Mucosa of descending colon (tissue), 3 donors: ENCODE measurements around the gene AADAT. TPM values are rescaled to one million over a fixed set of nuclear protein-coding genes. Genes with fewer than 3 reads are reported as not detected.
"Not testable (repeated sequence)": the region's sequence is repeated elsewhere in the genome, so short reads cannot be mapped to it uniquely, and the experiment has no call there.

Source experiments
- ATAC-seq: fragments of 200-7000 bp; cut with Tn5 transposase; one replicate; pipeline ENCODE4 v1.9.1; 2020; ENCODE audit warnings: mild to moderate bottlenecking, moderate library complexity
- DNase-seq, 3 donors: peaks; one replicate each; pipeline ENCODE4 v3.0.0-alpha.2; 2020
- H3K36me3 ChIP-seq: fragments of 200-600 bp; one replicate; pipeline ENCODE4 v1.8.0; 2021; ENCODE audit warnings: low read depth, mild to moderate bottlenecking
- H3K4me1 ChIP-seq: fragments of 200-600 bp; one replicate; pipeline ENCODE4 v1.8.0; 2021; ENCODE audit warnings: low read depth, mild to moderate bottlenecking
- H3K4me3 ChIP-seq: fragments of 200-600 bp; one replicate; pipeline ENCODE4 v1.8.0; 2021; ENCODE audit warnings: mild to moderate bottlenecking
- H3K9me3 ChIP-seq: fragments of 200-600 bp; one replicate; pipeline ENCODE4 v1.8.0; 2021; ENCODE audit warnings: mild to moderate bottlenecking
- intact Hi-C, 2 donors: fragments of 100-400 bp; cut with DNase I in 1 of 2; cut with micrococcal nuclease in 1 of 2; formaldehyde crosslinking; loops; one replicate each; pipeline versions ENCODE4 v1.11.0 to v1.11.1; 2022; cut with DNase I, micrococcal nuclease
- total RNA-seq, 3 donors: library from RNA; stranded (reverse); fragmentation: NEBNext Ultra II Directional in 2 of 3; extraction: Animal tissue kit (Norgen Biotek cat#: 25700) in 2 of 3; gene quantifications; one replicate each; pipeline versions ENCODE4 v1.2.1 to v1.2.4, GENCODE V29; 2021 to 2023
- TF ChIP-seq, protein P1 (sequence below): fragments of 200-600 bp; IDR thresholded peaks from one replicate; pipeline ENCODE4 v1.8.0; 2022; ENCODE audit warnings: antibody characterized with exemption, mild to moderate bottlenecking
- donor health status: DM: no; HTN: no; CAD: no; lungs with moderate emphysema.
- donor health status: DM: no; HTN: no; CAD: no.
- donor health status: DM: no; HTN: yes; CAD: no.

AADAT gene
- total RNA-seq, 3 donors from 2014 or later: 3.2 to 5.5 (median 4.9) TPM

DNA sequence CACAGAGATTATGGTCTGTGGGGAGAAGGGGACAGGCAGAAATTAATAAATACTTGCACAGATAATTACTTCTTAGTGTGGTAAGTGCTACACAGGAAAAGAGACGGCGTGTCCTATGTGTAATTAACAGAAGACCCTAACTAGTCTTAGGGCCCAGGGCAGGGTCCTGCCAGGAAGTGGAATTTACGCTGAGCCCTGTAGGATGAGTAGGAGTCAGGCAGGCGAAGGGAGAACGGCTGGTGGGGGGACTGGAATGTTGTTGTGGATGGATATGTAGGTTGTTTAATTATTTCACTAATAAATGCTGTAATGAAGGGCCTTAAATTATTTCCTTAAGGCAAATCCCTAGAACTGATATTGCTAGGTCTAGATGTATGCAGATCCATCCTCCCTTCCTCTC lies 36.8 kb downstream of the AADAT start:
- intact Hi-C loops: no loop called here
- DNase-seq (no peak), ATAC-seq (no peak)
- H3K4me3 ChIP-seq: no peak overlapping the region
- no peaks in the 10 kb centered on the region for H3K4me1 ChIP-seq
- H3K36me3 ChIP-seq: no peaks in the 10 kb centered on the region
- TF ChIP-seq, protein P1, sequence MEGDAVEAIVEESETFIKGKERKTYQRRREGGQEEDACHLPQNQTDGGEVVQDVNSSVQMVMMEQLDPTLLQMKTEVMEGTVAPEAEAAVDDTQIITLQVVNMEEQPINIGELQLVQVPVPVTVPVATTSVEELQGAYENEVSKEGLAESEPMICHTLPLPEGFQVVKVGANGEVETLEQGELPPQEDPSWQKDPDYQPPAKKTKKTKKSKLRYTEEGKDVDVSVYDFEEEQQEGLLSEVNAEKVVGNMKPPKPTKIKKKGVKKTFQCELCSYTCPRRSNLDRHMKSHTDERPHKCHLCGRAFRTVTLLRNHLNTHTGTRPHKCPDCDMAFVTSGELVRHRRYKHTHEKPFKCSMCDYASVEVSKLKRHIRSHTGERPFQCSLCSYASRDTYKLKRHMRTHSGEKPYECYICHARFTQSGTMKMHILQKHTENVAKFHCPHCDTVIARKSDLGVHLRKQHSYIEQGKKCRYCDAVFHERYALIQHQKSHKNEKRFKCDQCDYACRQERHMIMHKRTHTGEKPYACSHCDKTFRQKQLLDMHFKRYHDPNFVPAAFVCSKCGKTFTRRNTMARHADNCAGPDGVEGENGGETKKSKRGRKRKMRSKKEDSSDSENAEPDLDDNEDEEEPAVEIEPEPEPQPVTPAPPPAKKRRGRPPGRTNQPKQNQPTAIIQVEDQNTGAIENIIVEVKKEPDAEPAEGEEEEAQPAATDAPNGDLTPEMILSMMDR: no peak
- no peaks in the 10 kb centered on the region for H3K9me3 ChIP-seq

DNA sequence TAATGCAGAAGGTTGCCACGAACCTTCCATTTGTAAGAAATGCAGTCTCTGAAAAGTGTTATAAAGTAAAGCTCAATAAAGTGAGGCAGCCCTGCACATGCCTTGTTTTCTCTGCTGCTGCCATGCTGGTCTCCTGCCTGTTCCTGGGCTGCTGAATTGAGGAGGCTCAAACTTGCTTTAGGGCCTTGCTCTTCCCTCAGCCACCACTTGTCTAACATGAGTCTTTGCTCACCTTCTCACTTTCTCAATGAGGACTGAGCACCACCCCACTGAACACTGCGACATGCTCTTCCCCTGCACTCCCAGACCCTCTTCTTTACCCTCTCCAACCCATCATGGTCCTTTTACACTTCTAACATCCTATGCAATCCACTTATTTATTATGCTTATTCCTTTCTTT lies 38.4 kb downstream of the AADAT start:
- Histone ChIP-seq H3K36me3 (no peaks in the 10 kb centered on the region), H3K4me3 (no peak overlapping the region), H3K9me3 (no peaks in the 10 kb centered on the region), H3K4me1 (no peaks in the 10 kb centered on the region)
- intact Hi-C loops: no loop called here
- TF ChIP-seq, protein P1: no peak
- DNase-seq (no peak), ATAC-seq (no peak)

DNA sequence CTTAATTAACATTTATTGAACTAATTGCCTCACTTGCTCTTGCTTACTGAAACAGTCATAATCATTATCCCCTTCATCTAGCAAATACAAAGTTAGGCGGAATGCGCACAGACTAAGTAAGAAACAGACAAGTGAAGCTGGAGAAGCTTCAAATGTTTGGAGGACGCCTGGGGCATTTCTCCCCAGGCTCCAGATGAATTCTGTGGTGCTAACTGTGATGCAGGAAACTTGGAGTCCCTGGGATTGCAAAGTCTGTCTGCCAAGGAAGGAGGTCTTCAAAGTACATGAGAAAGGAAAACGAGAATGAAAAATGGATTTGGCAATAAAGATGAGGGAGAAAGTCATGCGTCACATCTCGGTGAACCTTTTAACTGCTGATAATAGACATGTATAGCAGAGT lies 40.0 kb downstream of the AADAT start:
- intact Hi-C loops: loop anchor here (5.0 kb wide), 2 partner anchors 237 to 442 kb away; no protein-coding TSS in a partner anchor

DNA sequence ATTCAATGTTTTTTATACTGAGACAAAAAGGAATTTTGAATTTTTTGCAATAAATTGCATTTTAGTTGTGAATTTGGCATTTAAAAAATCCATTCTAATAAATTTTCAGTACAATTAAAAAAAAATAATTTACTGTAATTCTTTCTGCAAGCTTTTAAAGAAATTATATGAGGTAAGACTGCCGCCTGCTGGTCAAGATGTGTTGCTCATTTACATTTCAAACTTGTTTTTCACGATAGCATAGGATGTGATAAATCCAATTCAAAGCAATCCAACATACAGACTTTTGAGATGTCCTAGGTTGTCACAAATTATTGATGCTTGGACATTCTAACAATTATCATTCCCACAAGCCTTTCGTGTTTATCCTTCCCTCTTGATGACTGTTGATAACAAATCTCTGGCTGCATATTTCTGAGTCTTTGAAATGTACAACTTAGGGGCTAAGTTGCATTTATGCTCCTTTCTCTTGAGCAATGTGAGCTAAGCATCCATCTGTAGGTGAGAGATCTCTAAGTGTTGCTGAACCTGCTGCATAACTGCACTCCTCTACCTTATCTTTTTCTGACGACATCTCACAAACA lies 41.9 kb downstream of the AADAT start:
- no peaks in the 10 kb centered on the region for H3K4me1 ChIP-seq
- H3K36me3 ChIP-seq: no peaks in the 10 kb centered on the region
- intact Hi-C loops: loop anchor here (5.0 kb wide), 2 partner anchors 236 to 441 kb away; no protein-coding TSS in a partner anchor
- H3K4me3 ChIP-seq: no peak overlapping the region
- TF ChIP-seq, protein P1: peak; percentile 44
- ATAC-seq: no peak
- DNase-seq: peak in 2 of 3 donors; percentile 37 to 73
- H3K9me3 ChIP-seq: no peaks in the 10 kb centered on the region

More for the DNA sequence above, 40.0 kb downstream of the AADAT start:
- TF ChIP-seq, protein P1: no peak
- Histone ChIP-seq H3K4me3 (no peak overlapping the region), H3K4me1 (no peaks in the 10 kb centered on the region), H3K36me3 (no peaks in the 10 kb centered on the region), H3K9me3 (no peaks in the 10 kb centered on the region)
- ATAC-seq: no peak
- DNase-seq: no peak

DNA sequence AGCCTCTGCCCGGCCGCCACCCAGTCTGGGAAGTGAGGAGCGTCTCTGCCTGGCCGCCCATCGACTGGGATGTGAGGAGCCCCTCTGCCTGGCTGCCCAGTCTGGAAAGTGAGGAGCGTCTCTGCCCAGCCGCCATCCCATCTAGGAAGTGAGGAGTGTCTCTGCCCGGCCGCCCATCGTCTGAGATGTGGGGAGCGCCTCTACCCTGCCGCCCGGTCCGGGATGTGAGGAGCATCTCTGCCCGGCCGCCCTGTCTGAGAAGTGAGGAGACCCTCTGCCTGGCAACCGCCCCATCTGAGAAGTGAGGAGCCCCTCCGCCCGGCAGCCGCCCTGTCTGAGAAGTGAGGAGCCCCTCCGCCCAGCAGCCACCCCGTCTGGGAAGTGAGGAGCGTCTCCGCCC lies 43.6 kb downstream of the AADAT start:
- ATAC-seq, H3K4me1 ChIP-seq, H3K36me3 ChIP-seq, H3K4me3 ChIP-seq, H3K9me3 ChIP-seq, DNase-seq: not testable (repeated sequence)
- intact Hi-C loops: loop anchor here (5.0 kb wide), 2 partner anchors 234 to 439 kb away; no protein-coding TSS in a partner anchor

DNA sequence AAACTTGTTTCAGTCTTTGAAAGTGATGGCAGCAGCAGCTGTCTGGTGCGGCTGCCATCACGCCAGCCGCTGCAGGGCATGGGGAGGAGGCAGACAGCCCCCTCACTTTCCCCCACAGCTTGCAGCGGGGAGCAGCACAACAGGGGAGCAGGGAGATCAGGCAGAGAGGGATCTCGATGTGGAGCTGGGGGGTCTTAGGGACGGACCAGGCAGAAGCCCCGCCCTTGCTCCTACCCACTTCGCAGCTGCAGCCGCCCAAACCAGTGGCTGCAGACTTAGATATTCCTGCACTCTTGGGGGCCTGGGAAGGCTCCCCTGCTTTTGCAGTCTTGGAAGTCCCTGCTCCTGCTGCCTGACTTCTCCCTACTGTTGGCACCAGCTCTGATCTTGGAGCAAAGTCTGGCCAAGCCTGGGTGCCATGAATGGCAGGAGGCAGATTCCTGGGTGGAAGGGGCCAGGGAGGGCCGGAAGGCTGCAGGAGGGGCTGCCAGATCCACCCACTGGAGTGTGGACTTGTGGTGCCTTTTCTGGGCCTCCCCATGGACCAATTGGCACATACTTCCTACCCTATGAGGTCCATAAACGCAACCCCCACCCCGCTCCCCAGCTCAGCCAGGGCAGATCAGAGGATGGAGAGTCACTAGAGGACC lies 49.6 kb downstream of the AADAT start:
- Histone ChIP-seq H3K9me3 (no peaks in the 10 kb centered on the region), H3K4me1 (no peaks in the 10 kb centered on the region), H3K36me3 (no peaks in the 10 kb centered on the region), H3K4me3 (no peak overlapping the region)
- ATAC-seq (no peak), DNase-seq (no peak)
- intact Hi-C loops: no loop called here
- TF ChIP-seq, protein P1: no peak
